PFSK-1 (cell line): ENCODE measurements around the gene RLBP1.

Source experiments
- FOXP2 ChIP-seq: optimal IDR thresholded peaks from 2 replicates; pipeline ENCODE3; 2011; ENCODE audit warnings: borderline replicate concordance, control low read depth, inconsistent platforms; ENCODE audit not compliant: insufficient read depth; ENCODE audit errors: extremely low read length, extremely low read depth
- POLR2AphosphoS5 ChIP-seq: IDR thresholded peaks from 2 replicates; pipeline ENCODE4 v1.6.1; 2012; ENCODE audit warnings: low read depth, mild to moderate bottlenecking, control low read depth, low read length, moderate library complexity
- REST ChIP-seq, 2 experiments: IDR thresholded peaks; 2 replicates each; pipeline versions ENCODE4 v1.6.1 to v1.8.0; 2011 to 2012; ENCODE audit warnings: low read depth in 2 of 2, low read length in 2 of 2, control low read depth in 1 of 2, inconsistent platforms in 1 of 2, mild to moderate bottlenecking in 1 of 2, moderate library complexity in 1 of 2; ENCODE audit not compliant: insufficient read depth in 1 of 2
- SIN3A ChIP-seq: IDR thresholded peaks from 2 replicates; pipeline ENCODE4 v1.6.1; 2012; ENCODE audit warnings: mild to moderate bottlenecking, low read length, moderate library complexity, borderline replicate concordance; ENCODE audit not compliant: insufficient read depth
- TAF1 ChIP-seq: IDR thresholded peaks from 2 replicates; pipeline ENCODE4 v1.6.1; 2012; ENCODE audit warnings: low read length, control low read depth, borderline replicate concordance; ENCODE audit not compliant: insufficient read depth

The RLBP1 gene

GRCh38 chr15:89211678-89212170 is 9.7 kb downstream of the RLBP1 start:
- TF ChIP-seq REST (IDR thresholded peaks at IDR 0.05; ENCODE audit: insufficient read depth in 1 of 2, low read depth in 2 of 2, low read length in 2 of 2) (no peak), FOXP2 (no peak), POLR2AphosphoS5 (no peak), TAF1 (no peak), SIN3A (no peak)

GRCh38 chr15:89209057-89209456 is 12.3 kb downstream of the RLBP1 start:
- TF ChIP-seq TAF1 (no peak), SIN3A (no peak), FOXP2 (no peak), REST (IDR thresholded peaks at IDR 0.05; ENCODE audit: insufficient read depth in 1 of 2, low read depth in 2 of 2, low read length in 2 of 2) (no peak), POLR2AphosphoS5 (no peak)

- TF ChIP-seq SIN3A (no peak), POLR2AphosphoS5 (no peak), TAF1 (no peak), FOXP2 (no peak), REST (IDR thresholded peaks at IDR 0.05; ENCODE audit: insufficient read depth in 1 of 2, low read depth in 2 of 2, low read length in 2 of 2) (no peak)
Measured at GRCh38 chr15:89208256-89208655, 13.1 kb downstream of the RLBP1 start.

- TF ChIP-seq FOXP2, result peak; percentile 55
- TF ChIP-seq REST (IDR thresholded peaks at IDR 0.05; ENCODE audit: insufficient read depth in 1 of 2, low read depth in 2 of 2, low read length in 2 of 2), result no peak
- TF ChIP-seq POLR2AphosphoS5, result no peak
Measured at GRCh38 chr15:89206908-89207331, 14.5 kb downstream of the RLBP1 start.

GRCh38 chr15:89205991-89206585 is 15.3 kb downstream of the RLBP1 start:
- TF ChIP-seq SIN3A (no peak), FOXP2 (no peak), POLR2AphosphoS5 (no peak), REST (IDR thresholded peaks at IDR 0.05; ENCODE audit: insufficient read depth in 1 of 2, low read depth in 2 of 2, low read length in 2 of 2) (no peak), TAF1 (no peak)
